Left kidney (tissue), 2 donors: Measurements from ENCODE around the gene PI16. TPM values are rescaled to one million over a fixed set of nuclear protein-coding genes. Genes with fewer than 3 reads are reported as not detected.
"Not testable (repeated sequence)": the region's sequence is repeated elsewhere in the genome, so short reads cannot be mapped to it uniquely, and the experiment has no call there.

Experiments used
- DNase-seq: peaks from one replicate; pipeline ENCODE4 v3.0.0-alpha.2; 2013
- polyA plus RNA-seq: library from polyadenylated mRNA; unstranded; fragments of 120-200 nt; gene quantifications from one replicate; pipeline ENCODE4 v1.2.1, GENCODE V29; 2013; ENCODE audit not compliant: insufficient read length

Gene PI16
- polyA plus RNA-seq, 1 donor = 0.95 TPM

DNA sequence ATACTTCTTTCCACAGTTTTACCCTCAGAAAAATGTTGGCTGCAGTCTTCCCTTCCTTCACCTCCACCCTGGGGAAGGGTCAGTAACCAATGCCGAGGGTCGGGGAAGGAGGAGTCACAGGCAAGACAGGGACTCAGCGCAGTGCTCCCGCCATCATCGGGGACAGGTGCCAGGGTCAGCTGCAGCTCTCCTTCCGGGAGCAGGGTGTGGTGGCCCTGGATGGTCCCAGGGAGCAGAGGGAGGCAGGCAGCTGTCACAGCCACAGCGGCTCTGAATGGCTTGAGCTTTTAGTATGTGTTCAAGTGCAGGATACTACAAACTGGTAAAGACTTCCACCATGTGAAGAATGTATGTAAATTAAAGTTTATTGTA, 26.0 kb upstream of the PI16 start:
- DNase-seq = no peak

DNA sequence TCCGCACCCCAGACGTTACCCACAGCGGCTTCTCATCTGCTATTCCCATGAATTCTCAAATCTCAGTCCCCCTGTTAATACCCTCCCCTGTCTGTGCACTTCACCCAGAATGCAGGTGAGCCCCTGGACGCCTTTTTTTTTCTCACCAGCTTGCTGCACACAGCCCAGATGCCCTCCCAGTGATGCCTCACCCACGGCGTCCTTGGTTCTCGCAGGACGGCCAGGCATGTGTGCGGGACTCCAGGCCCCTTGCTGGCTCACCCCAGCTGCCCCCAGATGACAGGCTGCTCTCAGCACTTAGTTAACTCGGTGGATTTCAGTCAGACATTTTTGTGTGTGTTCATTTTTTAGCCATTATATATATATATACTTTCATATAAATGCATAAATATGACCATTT, 25.4 kb upstream of the PI16 start:
- no peak for DNase-seq

DNA sequence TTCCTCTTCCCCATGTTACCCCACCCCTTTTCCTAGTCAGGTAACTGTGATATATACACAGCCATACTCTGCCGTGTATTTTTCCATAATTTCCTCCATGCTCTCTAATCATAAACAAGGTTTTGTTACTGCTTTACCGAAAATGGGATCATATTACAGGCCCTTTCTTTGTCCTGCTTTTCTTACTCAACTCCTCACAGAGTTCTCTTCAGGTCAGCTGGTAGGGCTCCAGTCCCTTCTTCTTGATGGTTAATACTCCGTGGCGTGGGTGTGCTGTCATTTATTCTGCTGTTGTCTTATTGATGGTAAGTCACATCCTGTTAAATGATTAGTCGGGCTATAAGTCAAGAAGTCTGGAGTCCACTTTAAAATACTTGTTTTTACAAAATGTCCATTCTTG, 24.9 kb upstream of the PI16 start:
- peak; percentile 31 for DNase-seq

DNA sequence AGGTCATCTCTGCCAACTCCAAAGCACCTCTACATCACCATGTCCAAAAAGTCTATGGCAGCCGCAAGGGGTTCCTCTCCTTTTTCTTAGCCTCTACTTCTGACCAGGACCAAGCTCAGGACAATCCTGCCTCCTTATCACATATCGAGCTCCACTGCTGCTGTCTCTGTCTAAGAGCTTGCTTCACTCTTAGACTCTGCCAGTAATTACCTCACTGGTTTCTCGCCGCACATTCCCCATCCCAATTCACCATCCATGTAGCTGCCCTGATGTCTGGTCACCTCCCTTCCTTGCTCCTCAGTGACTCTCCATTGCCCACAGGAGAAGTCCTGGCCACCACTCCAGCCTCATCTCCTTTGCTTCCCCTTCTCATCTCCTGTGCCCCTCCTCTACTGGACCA, 24.1 kb upstream of the PI16 start:
- no peak for DNase-seq

DNA sequence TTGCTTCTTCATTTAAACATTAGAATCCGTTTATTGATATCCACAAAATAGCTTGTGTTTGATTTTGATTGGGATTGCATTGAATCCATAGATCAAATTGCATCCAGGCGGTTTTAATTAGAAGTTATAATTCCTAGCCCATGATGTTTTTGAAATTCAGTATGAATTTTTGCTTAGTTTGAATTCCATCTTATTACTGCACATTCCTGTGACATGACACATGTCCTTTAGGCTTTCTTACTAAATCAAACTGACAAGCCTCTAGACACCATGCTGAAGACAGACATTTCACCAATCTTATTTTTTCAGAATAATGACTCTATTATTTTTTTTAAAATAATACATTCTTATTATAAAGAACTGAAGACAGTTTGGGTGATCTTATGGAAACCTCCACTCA, 21.4 kb upstream of the PI16 start:
- no peak for DNase-seq

DNA sequence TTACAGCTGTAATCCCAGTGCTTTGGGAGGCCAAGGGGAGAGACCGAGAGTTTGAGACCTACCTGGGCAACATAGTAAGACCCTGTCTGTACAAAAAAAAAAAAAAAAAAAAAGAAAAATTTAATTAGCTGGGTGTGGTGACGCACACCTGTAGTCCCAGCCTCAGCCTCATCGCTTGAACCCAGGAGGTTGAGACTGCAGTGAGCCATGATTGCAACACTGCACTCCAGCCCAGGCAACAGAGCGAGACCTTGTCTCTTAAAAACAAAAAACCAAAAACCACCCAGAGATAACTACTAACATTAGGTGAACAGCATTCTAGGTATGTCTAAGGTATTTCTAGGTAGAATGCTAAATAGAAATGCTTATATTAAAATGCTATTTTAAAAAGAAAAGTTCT, 21.0 kb upstream of the PI16 start:
- DNase-seq = no peak

DNA sequence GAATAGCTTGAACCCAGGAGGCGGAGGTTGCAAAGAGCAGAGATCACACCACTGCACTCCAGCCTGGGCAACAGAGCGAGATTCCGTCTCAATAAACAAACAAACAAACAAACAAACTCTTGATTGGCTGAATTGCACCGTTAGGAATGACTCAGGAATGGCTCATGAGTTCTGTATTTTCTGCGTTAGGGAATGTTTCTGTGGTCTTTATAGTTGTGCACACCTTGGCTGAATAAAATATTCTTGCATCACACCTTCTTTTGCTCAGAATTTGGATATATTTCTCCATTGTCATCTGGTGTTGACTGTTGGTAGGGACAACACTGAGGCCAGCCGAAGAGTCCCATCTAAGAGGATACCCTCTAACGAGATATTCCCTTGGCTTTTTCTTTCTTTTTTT, 19.6 kb upstream of the PI16 start:
- DNase-seq = no peak

DNA sequence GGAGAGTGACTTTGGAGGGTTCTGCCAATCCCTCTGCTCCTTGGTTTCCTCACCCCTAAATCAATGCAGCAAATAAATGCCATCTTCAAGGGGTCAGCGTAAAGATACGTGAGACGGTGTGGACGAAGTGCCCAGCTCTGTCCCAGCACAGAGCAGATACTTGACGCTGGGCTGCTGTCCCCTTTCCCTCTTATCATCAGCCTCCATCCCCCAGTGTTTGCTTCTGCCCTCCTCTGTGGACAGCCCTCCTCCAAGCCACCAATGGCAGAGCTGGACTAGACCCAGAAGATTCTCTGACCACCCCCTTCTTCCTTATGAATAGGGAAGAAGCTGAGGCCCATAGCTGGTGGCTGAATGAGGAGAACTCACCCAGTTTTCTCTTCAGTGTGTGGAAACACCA, 17.7 kb upstream of the PI16 start:
- DNase-seq = no peak

DNA sequence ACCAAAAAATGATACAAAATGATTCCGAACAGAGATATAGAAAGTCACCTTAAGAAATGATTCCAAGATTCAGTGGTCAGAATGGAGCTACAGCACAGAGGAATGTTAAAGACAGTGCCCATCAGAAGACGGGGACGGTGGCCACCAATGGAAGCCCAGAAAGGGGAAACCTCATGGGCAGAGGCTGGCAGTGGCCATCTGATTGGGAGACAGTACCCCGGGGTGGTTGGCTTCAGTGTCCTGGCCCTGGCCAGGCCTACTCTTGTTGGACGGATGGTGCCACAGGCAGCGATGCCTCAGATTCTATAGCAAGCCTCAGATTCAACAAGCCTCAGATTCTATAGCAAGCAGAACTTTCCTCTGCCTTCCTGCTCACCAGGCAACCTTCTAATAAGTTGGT, 16.6 kb upstream of the PI16 start:
- no peak for DNase-seq

DNA sequence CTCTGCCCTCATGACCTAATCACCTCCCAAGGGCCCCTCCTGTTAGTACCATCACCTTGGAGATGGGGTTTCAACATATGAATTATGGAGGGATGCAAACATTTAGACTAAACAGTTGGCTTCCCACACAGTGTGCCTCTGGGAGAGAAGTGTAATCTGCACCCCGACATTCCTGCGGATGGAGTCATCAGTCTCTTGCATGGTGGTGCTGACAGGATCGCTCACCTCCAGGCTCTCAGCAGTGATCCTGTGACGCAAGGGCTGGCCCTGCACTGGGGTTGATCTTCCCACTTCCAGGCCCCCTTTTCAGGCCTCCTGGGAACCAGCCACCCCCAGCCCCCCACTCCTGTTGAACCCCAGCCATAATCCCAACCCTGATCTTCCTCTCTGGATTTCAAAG, 16.0 kb upstream of the PI16 start:
- DNase-seq = no peak

DNA sequence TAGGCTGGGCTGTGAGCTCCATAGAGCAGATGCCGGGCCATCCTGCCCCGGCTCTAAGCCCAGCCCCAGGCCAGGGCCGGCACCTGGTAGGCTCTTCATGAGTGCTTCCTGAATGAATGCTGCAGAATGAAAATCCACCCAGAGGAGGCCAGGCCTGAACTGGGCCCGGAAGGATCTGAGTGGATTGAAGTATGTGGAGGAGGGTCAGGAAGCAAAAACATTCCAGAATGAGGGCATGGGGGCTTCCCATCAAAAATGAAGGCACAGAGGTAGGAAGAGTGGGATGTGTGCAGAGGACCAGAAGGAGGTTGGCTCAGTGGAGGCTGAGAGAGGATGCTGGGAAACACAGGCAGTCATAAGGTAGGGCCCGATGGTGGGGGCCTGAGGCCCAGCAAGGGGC, 15.5 kb upstream of the PI16 start:
- not testable (repeated sequence) for DNase-seq

DNA sequence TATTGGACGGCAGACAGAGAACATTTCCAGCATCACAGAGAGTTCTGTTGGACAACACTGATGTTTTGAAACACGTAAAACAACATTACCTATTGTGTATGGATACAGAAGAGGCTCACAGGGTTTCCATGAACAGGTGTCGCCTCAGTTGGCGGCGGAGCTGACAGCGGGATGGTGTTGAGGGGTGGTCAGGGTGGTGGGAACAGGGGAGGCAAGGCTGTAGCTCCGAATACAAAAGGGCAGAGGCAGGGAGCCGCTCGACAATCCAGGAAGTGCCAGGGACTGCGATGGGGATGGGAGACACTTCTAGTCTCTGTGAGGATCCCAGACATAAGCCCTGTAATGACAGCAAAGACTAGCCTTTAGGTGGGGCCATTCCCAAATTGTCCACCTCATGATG, 14.5 kb upstream of the PI16 start:
- DNase-seq = no peak

DNA sequence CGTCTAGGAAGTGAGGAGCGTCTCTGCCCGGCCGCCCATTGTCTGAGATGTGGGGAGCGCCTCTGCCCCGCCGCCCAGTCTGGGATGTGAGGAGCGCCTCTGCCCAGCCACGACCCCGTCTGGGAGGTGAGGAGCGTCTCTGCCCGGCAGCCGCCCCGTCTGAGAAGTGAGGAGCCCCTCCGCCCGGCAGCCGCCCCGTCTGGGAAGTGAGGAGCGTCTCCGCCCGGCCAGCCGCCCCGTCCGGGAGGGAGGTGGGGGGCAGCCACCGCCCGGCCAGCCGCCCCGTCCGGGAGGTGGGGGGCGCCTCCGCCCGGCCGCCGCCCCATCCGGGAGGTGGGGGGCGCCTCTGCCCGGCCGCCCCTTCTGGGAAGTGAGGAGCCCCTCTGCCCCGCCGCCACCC, 13.0 kb upstream of the PI16 start:
- DNase-seq = not testable (repeated sequence)

DNA sequence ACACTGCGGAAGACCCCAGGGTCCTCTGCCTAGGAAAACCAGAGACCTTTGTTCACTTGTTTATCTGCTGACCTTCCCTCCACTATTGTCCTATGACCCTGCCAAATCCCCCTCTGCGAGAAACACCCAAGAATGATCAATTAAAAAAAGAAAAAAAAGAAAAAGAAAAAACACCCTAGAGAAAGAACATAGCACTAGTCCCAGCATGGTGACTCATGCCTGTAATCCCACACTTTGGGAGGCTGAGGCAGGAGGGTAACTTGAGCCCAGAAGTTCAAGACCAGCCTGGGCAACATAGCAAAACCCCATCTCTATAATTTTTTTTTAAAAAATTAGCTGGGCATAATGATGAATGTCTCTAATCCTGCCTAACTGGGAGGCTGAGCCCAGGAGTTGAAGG, 12.2 kb upstream of the PI16 start:
- DNase-seq = not testable (repeated sequence)

DNA sequence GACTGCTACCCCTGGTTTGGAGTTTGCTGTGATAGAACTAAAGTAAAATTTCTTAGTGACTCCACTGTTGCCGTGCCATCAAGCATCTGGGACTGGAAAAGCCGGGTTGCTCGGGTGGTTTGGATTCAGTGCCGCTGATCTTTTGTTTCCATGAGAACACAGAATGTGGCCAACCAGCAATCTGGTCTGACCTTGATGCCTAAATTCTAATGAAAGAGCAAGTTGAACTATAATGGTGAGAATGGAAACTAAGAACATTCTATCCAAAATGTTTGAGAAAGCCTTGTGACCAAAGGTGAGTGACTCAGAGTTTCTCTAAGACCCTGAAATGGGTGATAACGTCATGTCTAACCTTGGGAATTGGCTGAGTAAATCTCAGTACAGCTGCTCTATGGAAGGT, 9.9 kb upstream of the PI16 start:
- no peak for DNase-seq

DNA sequence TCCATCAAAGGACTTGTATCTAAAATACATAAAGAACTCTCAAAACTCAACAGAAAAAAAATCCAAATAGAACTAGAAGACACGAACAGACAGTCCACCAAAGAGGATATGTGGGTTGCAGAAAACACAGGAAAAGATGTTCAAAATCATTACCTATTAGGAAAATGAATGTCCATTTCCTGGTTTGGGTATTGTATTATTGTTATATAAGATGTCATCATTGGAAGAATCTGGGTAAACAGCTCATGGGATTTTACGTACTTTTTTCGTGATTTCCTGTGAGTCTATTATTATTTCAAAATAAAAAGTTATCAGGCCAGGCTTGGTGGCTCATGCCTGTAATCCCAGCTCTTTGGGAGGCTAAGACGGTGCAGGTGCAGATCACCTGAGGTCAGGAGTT, 9.2 kb upstream of the PI16 start:
- no peak for DNase-seq

DNA sequence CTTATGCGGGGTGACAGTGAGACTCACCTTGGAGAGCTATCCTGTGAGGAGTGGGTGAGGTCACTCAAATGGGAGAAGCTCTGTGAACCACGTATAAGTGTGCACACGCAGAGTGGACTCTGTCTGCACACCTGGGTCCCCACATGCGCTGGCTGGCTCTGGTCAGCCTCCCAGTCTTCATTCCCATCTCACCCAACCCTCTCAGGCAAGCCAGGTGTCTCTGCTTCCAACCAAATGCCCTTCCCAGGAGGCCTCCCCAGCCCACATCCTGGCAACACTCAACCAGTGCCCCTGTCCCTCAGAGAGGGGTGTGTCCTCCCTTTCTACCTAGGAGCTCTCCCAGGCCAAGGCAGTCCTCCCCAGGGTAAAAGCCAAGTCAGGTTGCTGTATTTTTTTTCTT, 8.0 kb upstream of the PI16 start:
- DNase-seq = no peak

DNA sequence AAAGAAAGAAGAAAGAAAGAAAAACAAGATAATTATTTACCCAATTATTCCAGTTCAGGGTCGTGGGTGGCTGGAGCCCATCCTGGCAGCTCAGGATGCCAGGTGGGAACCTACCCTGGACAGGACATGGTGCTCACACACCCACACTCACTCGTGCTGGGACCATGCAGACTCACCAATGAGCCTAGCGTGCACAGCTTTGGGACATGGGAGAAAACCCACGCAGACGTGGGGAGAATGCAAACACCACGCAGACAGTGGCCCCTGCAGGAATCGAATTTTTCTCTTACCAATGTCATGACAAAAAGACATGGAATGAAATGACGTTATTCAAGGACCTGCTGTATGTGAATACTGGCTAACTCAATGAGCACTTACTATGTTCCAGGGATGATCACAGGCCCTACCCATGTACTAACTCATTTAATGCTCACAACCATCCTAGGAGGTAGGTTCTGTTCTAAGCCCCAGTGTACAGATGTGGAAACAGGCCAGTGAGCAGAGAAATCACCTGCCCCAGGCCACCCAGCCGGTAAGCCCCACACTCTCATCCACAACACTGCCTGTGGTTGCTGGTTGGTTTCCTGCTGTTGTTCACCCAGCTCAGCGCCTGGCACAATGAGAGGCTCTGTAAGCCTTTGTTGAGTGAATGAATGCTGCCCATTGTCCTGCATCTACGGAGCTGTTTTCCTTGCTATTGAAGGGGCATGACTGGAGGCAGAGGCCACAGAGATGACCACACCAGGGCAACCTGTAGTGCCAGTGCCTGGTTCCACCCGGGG, 6.8 kb upstream of the PI16 start:
- no peak for DNase-seq

DNA sequence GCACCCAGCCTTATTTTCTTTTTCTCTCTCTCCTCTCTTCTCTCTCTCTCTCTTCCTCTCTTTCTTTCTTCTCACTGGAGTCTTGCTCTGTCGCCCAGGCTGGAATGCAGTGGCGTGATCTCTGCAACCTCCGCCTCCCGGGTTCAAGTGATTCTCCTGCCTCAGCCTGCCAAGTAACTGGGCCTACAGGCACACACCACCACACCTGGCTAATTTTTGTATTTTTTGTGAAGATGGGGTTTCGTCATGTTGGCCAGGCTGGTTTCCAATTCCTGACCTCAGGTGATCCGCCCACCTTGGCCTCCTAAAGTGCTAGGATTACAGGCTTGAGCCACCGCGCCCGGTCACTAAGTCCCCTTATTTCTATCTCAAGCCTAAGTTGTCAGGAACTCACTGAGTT, 5.5 kb upstream of the PI16 start:
- DNase-seq = not testable (repeated sequence)

DNA sequence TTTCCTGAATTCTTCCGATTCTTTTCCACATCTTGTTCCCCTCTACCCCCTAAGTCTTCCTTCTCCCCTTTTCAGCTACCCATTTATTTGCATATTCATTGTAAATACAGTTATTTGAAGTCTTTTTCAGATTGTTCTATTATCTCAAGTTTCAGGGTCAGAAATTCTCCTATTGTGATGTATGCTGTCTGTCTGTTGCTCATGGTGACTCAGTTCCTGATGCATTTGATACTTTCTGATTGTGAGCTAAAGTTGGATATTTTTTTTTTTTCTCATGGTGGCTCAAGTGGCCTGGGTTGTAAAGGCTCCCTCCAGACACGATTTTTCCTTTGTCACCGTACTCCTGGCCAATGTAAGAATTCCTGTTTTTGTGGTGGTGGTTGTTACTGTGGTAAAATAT, 4.9 kb upstream of the PI16 start:
- no peak for DNase-seq

DNA sequence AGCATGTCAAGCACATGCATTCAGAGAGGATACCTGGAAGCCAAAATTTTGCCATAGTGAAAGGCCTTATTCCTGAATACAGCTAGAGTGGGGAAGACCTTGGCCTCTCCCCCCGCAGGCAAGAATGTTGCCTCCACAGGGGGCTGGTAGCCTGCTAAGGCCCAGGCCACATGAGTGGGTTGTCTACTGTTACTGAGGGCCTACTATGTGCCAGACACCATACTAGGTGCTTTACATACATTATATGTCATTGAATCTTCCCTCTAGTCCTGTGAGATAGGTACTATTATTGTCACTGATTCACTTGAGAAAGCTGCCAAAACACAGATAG, 642 bp upstream of the PI16 start:
- DNase-seq = no peak

DNA sequence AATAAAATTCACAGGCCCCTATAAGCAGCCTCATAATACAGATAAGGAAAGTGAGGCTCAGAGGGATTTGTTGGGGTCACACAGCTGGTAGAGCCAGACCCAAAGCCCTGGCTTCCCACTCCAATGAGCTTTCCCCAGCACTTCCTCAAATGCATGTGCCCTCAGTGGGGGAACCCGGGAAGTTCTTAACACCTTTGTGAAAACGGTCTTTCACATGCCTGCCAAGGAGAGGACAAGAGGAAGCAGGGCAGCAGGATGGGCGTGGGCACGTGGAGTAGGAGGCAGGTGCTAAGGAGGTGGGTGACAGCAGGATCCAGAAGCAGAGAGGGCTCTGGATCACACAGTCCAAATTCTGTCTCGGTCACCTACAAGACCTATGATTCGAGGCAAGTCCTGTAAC, 598 bp downstream of the PI16 start:
- DNase-seq = no peak

DNA sequence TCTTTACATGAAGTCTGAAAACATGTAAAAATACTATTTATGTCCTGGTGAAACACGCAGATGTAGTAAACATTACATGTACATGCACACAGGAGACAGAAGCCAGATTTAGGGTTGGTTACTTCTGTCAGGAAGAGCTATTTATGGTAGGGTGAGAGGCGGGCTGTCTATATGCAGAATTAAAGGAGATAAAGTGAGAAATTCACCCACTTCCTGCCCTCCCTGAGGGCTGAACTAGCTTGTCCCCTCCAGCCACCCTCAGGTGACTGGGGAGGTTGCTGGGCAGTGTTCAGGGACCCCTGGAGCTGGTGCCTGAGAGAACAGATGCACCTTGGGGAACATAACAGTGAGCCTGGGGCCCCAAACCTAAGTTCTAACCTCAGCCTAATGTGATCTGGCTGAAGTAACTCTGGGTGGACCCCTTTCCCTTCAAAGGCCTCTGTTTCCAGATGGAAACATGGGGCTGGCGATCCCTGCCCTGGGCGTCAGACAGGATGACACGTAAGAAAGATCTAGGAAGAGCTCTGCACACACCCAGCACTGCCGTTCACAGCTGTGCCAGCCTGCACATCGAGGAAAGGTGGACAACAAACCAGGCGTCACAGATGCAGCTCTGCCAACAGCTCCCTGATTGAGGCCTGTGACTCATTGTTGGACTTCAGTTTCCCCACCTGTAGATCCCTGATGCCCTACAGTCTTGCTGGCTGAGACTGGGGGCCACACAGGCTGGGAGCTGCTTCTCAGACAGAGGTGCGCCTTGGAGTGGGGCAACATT, 1.3 kb downstream of the PI16 start:
- DNase-seq = no peak

DNA sequence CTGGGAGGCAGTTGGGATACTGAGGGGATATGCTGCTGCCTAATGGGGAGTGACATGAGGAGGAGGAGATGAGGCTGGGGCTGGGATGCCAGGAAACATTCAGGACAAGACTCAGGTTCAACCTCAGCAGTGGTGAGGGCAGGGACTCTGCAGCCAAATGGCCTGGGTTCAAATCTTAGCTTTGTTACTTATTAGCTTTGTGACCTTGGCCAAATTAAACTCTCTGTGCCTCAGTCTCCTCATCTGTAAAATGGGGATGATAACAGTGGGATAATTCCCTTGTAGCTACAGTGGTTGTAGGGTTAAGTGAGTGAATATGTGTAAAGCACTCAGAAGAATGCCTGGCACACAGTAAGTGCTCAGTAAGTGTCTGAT, 1.9 kb downstream of the PI16 start:
- DNase-seq = no peak
